Measurements from ENCODE around the gene ADGRL2. TPM values are rescaled to one million over a fixed set of nuclear protein-coding genes. Genes with fewer than 3 reads are reported as not detected.

Gene ADGRL2
- total and polyA plus RNA-seq, 2 of the 4 experiments (the other 2 are of a cell fraction): 17.0 to 42.7 TPM

DNA sequence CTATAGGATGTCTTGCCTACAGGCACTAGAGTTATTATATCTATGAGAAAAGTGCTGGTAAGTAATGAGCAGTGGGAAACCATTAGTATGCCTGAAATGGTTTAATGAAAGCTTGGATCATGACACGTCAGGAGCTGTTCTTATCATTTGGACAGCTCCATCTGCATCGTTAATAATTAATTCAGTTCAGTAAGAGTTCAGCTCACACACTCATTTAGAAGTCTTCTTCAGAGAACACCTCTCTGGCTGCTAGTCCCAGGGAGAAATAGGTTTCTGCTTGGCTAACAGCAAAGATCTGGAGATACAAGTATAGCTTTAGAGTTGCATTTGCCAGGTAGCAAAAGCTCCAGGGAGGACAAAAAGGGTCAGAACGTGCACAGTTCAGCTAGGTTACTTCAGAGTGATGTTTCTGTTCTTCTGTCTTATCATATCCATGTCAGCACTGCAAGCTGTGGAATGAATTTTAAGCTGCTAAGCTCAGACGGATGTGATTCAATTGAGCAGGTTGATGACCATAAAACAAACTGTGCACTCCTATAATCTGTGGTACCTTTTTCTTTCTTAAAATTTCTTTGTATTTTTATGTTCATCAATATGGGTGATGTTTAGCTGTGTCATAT, 173.6 kb downstream of the ADGRL2 start:
- no peaks in the 10 kb centered on the region for H3K9me3 ChIP-seq (ENCODE audit: control insufficient read depth, insufficient read depth, low read length)
- H2BK120ac ChIP-seq (ENCODE audit: low read depth, low read length): no peak overlapping the region
- no peak overlapping the region for H3K56ac ChIP-seq (ENCODE audit: extremely low read depth, insufficient read depth, low read length)
- H3K79me1 ChIP-seq (ENCODE audit: low read depth in 1 of 2, low read length in 2 of 2): no peaks in the 10 kb centered on the region
- no peak overlapping the region for H3K4me2 ChIP-seq (ENCODE audit: low read depth, low read length)
- H2BK20ac ChIP-seq (ENCODE audit: low read depth, low read length): no peak overlapping the region
- no peak overlapping the region for H3K14ac ChIP-seq (replicated peaks; ENCODE audit: low read depth, low read length)
- no peak overlapping the region for H2BK15ac ChIP-seq (ENCODE audit: low read depth, low read length)
- no peaks in the 10 kb centered on the region for H3K4me1 ChIP-seq (ENCODE audit: control insufficient read depth, insufficient read depth, low read length)
- no peak overlapping the region for H4K8ac ChIP-seq (ENCODE audit: low read depth in 2 of 2, low read length in 2 of 2)
- intact Hi-C loops (cut with micrococcal nuclease) (no loop called here), in situ Hi-C loops (cut with MboI; ENCODE audit: low sequenced_read_pairs) (no loop called here), dilution Hi-C loops (cut with HindIII; ENCODE audit: low sequenced_read_pairs, unreplicated experiment) (no loop called here)
- H2BK5ac ChIP-seq (ENCODE audit: low read depth, low read length, poor library complexity, severe bottlenecking): no peak overlapping the region
- no peak overlapping the region for H3K9ac ChIP-seq (ENCODE audit: low read depth, low read length)
- H3K18ac ChIP-seq (ENCODE audit: low read depth, low read length): no peak overlapping the region
- ATAC-seq (ENCODE audit: low read depth): no peak
- no peaks in the 10 kb centered on the region for H3K36me3 ChIP-seq (ENCODE audit: control insufficient read depth, insufficient read depth, low read length)
- ChIA-PET POLR2A (ENCODE audit: unreplicated experiment) (no interaction called here), CTCF (interaction anchor here (1.0 kb wide), 1 partner anchor 21 kb away, joined by 3 read pairs; no protein-coding TSS in a partner anchor)
- no peak for TF ChIP-seq NFE2L2 (IDR thresholded peaks at IDR 0.05; ENCODE audit: low read depth, low read length)
- TF ChIP-seq MAZ (IDR thresholded peaks at IDR 0.05; ENCODE audit: borderline replicate concordance, low read depth, low read length): no peak
- TF ChIP-seq RAD21 (IDR thresholded peaks at IDR 0.05; ENCODE audit: low read length): no peak
- no TSS peak for BruUV-seq (replicated peaks)
- H3K27me3 ChIP-seq (ENCODE audit: control insufficient read depth, insufficient read depth, low read length): no peaks in the 10 kb centered on the region
- no peak overlapping the region for H2AK9ac ChIP-seq (replicated peaks; ENCODE audit: low read depth, low read length, poor library complexity)
- no peak for DNase-seq
- no peak overlapping the region for H3K27ac ChIP-seq (ENCODE audit: insufficient read depth, low read length)
- no peaks in the 10 kb centered on the region for H3K9me1 ChIP-seq (ENCODE audit: insufficient read depth, low read length)
- no peak overlapping the region for H4K91ac ChIP-seq (ENCODE audit: insufficient read depth, low read depth, low read length)
- no peak overlapping the region for H2AFZ ChIP-seq (replicated peaks; ENCODE audit: low read length, poor library complexity)
- no peak overlapping the region for H2AK5ac ChIP-seq (ENCODE audit: low read depth, low read length)
- no peak overlapping the region for H3K4me3 ChIP-seq (ENCODE audit: insufficient read depth, low read depth, low read length)
- no peak overlapping the region for H3K4ac ChIP-seq (ENCODE audit: low read depth, low read length)
- no CpG with 5 or more reads among the region's 4 CpGs for WGBS, 2 experiments (ENCODE audit: extremely low coverage in 2 of 2, insufficient read length in 1 of 2)
- H4K5ac ChIP-seq (ENCODE audit: low read depth, low read length): no peak overlapping the region
- no peak overlapping the region for H3K23ac ChIP-seq (ENCODE audit: low read depth, low read length)
- H4K20me1 ChIP-seq (ENCODE audit: insufficient read depth, low read length): no peaks in the 10 kb centered on the region

Measured in IMR-90 (cell line).